HG02763 (cell line): ENCODE measurements around the gene COX17.

Experiments
- ATAC-seq: cut with Tn5 transposase; IDR thresholded peaks from one replicate; pipeline ENCODE4 v1.9.1; 2021; ENCODE audit warnings: mild to moderate bottlenecking, moderate library complexity; ENCODE audit not compliant: unreplicated experiment

The COX17 gene

GRCh38 chr3:119647171-119647570 lies 30.0 kb downstream of the COX17 start:
- no peak for ATAC-seq

GRCh38 chr3:119645813-119646212 lies 31.4 kb downstream of the COX17 start:
- no peak for ATAC-seq

GRCh38 chr3:119644481-119644880 lies 32.7 kb downstream of the COX17 start:
- no peak for ATAC-seq

GRCh38 chr3:119643528-119643927 lies 33.7 kb downstream of the COX17 start:
- no peak for ATAC-seq

GRCh38 chr3:119642746-119643473 lies 34.3 kb downstream of the COX17 start:
- ATAC-seq: no peak

GRCh38 chr3:119641416-119641815 lies 35.8 kb downstream of the COX17 start:
- no peak for ATAC-seq

GRCh38 chr3:119639494-119640350 lies 37.5 kb downstream of the COX17 start:
- ATAC-seq: no peak

GRCh38 chr3:119637679-119638477 lies 39.3 kb downstream of the COX17 start:
- peak; percentile 36 for ATAC-seq

- ATAC-seq: no peak
Measured at GRCh38 chr3:119636891-119637611, 40.2 kb downstream of the COX17 start.

- ATAC-seq: no peak
Measured at GRCh38 chr3:119636249-119636648, 41.0 kb downstream of the COX17 start.

GRCh38 chr3:119635719-119636118 lies 41.5 kb downstream of the COX17 start:
- ATAC-seq: no peak

GRCh38 chr3:119632829-119633228 lies 44.4 kb downstream of the COX17 start:
- ATAC-seq: no peak

- ATAC-seq: no peak
Measured at GRCh38 chr3:119632216-119632615, 45.0 kb downstream of the COX17 start.

- no peak for ATAC-seq
Measured at GRCh38 chr3:119631516-119631915, 45.7 kb downstream of the COX17 start.

GRCh38 chr3:119630880-119631329 lies 46.3 kb downstream of the COX17 start:
- no peak for ATAC-seq

GRCh38 chr3:119630128-119630879 lies 46.9 kb downstream of the COX17 start:
- no peak for ATAC-seq

- peak; percentile 16 for ATAC-seq
Measured at GRCh38 chr3:119628816-119629445, 48.3 kb downstream of the COX17 start.

- peak; percentile 53 for ATAC-seq
Measured at GRCh38 chr3:119628390-119628789, 48.8 kb downstream of the COX17 start.

- no peak for ATAC-seq
Measured at GRCh38 chr3:119627461-119627860, 49.7 kb downstream of the COX17 start.
